Epithelial cell of esophagus (primary cell): Measurements from ENCODE around the gene TENM4.
"Not testable (repeated sequence)": the region's sequence is repeated elsewhere in the genome, so short reads cannot be mapped to it uniquely, and the experiment has no call there.

Experiments
- DNase-seq: peaks from one replicate; pipeline ENCODE4 v3.0.0; 2010; ENCODE audit warnings: low read depth
- H3K4me3 ChIP-seq: 2 replicates; pipeline ENCODE4 v1.5.1; 2011; ENCODE audit warnings: mild to moderate bottlenecking, low read length, control low read depth
- TF ChIP-seq, protein P1 (sequence below): IDR thresholded peaks from 2 replicates; pipeline ENCODE4 v1.5.1; 2011; ENCODE audit warnings: low read depth, mild to moderate bottlenecking, low read length, control low read depth, inconsistent platforms; ENCODE audit not compliant: insufficient read depth; ENCODE audit errors: missing control alignments

TENM4 gene

DNA sequence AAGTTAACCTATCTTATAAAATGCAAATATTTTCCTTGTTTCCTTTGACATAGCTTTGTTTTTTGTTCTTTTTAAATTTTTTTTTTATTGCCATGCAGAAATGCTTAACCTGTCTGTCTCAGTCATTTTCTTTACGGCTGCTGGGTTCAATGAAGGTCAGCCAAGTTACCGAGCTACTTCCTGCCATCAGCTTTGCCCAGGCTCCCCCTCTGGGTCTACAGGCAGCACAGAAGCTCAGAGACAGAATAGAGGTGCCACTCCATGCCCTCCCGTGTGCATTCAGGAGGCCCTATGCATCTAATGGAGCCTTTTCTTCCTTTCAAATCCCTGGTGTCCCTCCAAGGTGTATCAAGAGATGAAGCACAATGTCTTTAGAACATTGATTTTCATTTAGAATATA, 455.2 kb downstream of the TENM4 start:
- H3K4me3 ChIP-seq: no peak overlapping the region
- DNase-seq: no peak
- TF ChIP-seq, protein P1, sequence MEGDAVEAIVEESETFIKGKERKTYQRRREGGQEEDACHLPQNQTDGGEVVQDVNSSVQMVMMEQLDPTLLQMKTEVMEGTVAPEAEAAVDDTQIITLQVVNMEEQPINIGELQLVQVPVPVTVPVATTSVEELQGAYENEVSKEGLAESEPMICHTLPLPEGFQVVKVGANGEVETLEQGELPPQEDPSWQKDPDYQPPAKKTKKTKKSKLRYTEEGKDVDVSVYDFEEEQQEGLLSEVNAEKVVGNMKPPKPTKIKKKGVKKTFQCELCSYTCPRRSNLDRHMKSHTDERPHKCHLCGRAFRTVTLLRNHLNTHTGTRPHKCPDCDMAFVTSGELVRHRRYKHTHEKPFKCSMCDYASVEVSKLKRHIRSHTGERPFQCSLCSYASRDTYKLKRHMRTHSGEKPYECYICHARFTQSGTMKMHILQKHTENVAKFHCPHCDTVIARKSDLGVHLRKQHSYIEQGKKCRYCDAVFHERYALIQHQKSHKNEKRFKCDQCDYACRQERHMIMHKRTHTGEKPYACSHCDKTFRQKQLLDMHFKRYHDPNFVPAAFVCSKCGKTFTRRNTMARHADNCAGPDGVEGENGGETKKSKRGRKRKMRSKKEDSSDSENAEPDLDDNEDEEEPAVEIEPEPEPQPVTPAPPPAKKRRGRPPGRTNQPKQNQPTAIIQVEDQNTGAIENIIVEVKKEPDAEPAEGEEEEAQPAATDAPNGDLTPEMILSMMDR: no peak

DNA sequence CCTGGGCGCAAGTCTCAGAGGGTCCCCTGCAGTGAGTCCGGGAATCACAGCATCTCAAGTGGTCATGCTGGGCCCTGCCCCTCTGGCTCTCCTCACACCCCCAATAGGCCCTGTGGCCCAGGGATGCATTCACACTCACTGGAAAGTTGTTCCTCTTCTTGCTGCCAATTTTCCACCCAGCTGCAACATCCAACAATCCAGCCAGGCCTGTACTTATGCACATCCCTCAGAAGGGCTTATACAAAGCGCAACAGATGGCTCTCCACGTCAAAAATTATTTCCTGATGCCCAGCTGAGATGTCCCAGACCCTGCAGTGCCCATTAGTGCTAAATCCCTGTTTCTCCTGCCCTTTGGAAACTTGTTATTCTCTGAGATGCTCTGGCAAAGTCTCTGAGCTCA, 458.4 kb downstream of the TENM4 start:
- no peak for DNase-seq
- TF ChIP-seq, protein P1: no peak
- no peak overlapping the region for H3K4me3 ChIP-seq

DNA sequence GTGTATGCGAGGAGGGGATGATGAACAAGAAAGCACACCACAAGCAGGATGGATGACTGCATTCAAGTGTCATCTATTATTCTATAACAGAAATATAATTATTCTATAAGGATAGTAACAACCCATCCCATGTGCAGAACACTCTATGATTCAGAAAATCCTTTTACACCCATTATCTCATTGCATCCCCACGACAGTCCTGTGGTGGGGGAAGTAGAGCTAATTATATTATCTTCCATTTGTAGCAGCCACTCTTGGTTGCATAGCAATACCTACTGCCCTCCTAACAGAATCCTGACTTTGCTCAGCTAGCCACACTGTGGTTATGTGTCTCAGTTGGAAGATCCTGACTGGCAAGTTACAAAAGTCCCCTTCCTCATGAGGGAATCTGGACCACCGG, 459.7 kb downstream of the TENM4 start:
- no peak for DNase-seq
- no peak overlapping the region for H3K4me3 ChIP-seq
- TF ChIP-seq, protein P1: no peak

DNA sequence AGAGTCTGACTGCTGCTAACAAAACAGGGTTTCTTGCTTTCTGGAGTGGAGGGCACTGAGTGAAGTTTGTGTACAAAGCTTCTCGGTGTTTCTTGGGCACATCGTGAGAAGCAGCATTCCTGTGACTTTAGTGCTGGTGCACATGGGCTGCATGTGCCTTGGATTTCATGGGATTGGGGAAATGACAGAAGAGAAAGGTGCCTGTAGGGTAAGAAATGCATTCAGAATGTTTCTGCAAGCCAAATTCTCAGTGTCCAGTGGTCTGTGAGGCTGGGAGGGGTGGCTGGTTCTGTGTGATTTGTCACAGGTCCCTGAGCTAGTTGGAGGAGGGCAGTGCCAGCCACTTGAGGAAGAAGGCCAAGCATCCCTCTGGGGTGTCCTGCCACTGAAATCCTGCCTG, 462.0 kb downstream of the TENM4 start:
- DNase-seq: no peak
- TF ChIP-seq, protein P1: no peak
- H3K4me3 ChIP-seq: no peak overlapping the region

DNA sequence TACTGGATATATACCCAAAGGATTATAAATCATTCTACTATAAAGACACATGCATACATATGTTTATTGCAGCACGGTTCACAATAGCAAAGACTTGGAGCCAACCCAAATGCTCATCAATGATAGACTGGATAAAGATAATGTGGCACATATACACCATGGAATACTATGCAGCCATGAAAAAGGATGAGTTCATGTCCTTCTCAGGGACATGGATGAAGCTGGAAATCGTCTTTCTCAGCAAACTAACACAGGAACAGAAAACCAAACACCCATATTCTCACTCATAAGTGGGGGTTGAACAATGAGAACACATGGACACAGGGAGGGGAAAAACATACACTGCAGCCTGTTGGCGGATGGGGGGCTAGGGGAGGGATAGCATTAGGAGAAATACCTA, 463.0 kb downstream of the TENM4 start:
- not testable (repeated sequence) for DNase-seq, H3K4me3 ChIP-seq

DNA sequence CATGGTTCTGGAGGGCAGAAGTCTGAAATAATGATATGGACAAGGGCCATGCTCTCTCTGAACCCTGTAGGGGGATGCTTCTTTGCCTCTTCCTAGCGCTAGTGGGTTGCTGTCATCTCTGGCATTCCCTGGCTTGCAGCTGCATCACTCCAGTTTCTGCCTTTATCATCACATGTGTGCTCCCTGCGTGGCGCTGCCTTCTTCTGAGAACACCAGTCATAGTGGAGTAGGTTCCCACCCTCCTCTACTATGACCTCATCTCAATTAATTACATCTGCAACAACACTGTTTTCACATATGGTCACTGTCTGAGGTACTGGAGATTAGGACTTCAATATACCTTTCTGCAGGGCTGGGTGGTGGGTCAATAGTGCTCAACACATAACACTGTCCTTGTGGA, 463.8 kb downstream of the TENM4 start:
- H3K4me3 ChIP-seq: no peak overlapping the region
- TF ChIP-seq, protein P1: no peak
- DNase-seq: no peak

DNA sequence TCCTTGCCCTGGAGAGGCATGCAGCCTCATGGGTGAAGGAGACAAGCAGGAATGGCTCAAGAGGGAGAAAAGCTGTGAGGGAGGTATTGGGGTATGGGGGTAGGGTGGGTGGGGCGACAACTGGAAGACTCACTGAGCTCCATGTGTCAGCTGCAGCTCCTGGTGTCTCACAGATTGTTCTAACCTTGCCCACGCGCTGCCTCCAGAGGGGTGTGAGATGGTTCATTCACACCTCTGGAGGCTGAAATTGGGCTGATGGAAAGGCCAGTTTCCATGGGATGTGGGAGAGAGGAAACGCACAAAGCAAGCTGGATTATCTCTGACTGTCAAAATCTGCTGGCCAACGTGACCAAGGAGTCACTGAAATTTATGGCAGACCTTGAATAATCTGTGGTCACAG, 465.7 kb downstream of the TENM4 start:
- TF ChIP-seq, protein P1: no peak
- no peak overlapping the region for H3K4me3 ChIP-seq
- no peak for DNase-seq

DNA sequence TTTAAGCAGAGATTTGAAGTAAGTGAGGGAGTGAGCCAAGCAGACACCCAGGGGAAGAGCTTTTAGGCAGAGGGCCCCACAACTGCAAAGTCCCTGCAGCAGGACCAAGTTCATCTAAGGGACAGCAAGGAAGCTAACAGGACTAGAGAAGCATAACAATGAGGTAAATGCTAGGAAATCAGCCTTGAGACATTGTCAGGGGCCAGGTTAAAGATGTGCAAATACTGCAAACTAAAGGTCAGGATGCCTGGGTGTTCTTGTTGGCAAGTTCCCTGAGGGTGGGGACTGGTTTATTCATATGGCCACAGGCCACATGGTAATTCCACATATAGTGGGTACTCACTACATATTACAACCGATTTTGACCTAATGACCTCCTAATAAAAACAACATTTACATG, 467.0 kb downstream of the TENM4 start:
- no peak overlapping the region for H3K4me3 ChIP-seq
- no peak for DNase-seq
- TF ChIP-seq, protein P1: no peak
